Peyer's patch (tissue), 4 donors: ENCODE data around the gene TIPRL. TPM values are rescaled to one million over a fixed set of nuclear protein-coding genes. Genes with fewer than 3 reads are reported as not detected.
A peak's percentile ranks its signal among the peaks of the same experiment; 100 is the strongest.
"Not testable (repeated sequence)": the region's sequence is repeated elsewhere in the genome, so short reads cannot be mapped to it uniquely, and the experiment has no call there.

Source experiments
- DNase-seq, 3 donors: peaks; one replicate each; pipeline ENCODE4 v3.0.0-alpha.2; 2017 to 2019
- H3K27ac ChIP-seq, 4 donors: fragments of 200-600 bp; sonication (generic); one replicate each; pipeline ENCODE4 v1.5.1; 2016 to 2019
- H3K27me3 ChIP-seq, 2 donors: fragments of 200-600 bp; sonication (generic); one replicate each; pipeline ENCODE4 v1.5.1; 2019
- H3K36me3 ChIP-seq, 3 donors: fragments of 200-600 bp; sonication (generic); one replicate each; pipeline ENCODE4 v1.5.1; 2016 to 2019
- H3K4me1 ChIP-seq, 4 donors: fragments of 200-600 bp; sonication (generic); one replicate each; pipeline ENCODE4 v1.5.1; 2016 to 2019
- H3K4me3 ChIP-seq, 4 donors: fragments of 200-600 bp; sonication (generic); 1 replicate in 3 of 4; 2 replicates in 1 of 4; pipeline ENCODE4 v1.5.1; 2016 to 2019; ENCODE audit warnings: mild to moderate bottlenecking in 1 of 4
- H3K9me3 ChIP-seq, 4 donors: fragments of 200-600 bp; sonication (generic); one replicate each; pipeline ENCODE4 v1.5.1; 2016 to 2019; ENCODE audit warnings: mild to moderate bottlenecking in 1 of 4
- CTCF ChIP-seq, 6 experiments: fragments of 450-650 bp in 4 of 6; fragments of 200-600 bp in 2 of 6; sonication (generic) in 1 of 6; IDR thresholded peaks; one replicate each; pipeline ENCODE4 v1.5.1; 2017 to 2019; ENCODE audit warnings: antibody characterized with exemption in 6 of 6, mild to moderate bottlenecking in 3 of 6, moderate library complexity in 1 of 6
- POLR2A ChIP-seq, 2 donors: fragments of 450-650 bp; IDR thresholded peaks; one replicate each; pipeline ENCODE4 v1.5.1; 2017; ENCODE audit warnings: antibody characterized with exemption in 2 of 2, mild to moderate bottlenecking in 2 of 2, moderate library complexity in 2 of 2
- total RNA-seq, 4 donors: library from RNA; depleted of rRNA; stranded (reverse); fragments of >200 nt; gene quantifications; one replicate each; pipeline ENCODE4 v1.1.0, GENCODE V29; 2016

TIPRL gene
- total RNA-seq, 4 donors from 2014 or later: 9.1 to 29.4 (median 16.8) TPM

GRCh38 chr1:168172250-168172915 lies 6.4 kb upstream of the TIPRL start:
- TF ChIP-seq CTCF (IDR thresholded peaks at IDR 0.05) (no peak), POLR2A (IDR thresholded peaks at IDR 0.05) (no peak)
- DNase-seq: no peak
- H3K27ac ChIP-seq: no peak overlapping the region
- no peak overlapping the region for H3K4me3 ChIP-seq
- no peaks in the 10 kb centered on the region for H3K36me3 ChIP-seq
- H3K4me1 ChIP-seq: no peaks in the 10 kb centered on the region
- H3K9me3 ChIP-seq: no peaks in the 10 kb centered on the region
- no peaks in the 10 kb centered on the region for H3K27me3 ChIP-seq

GRCh38 chr1:168178227-168178637 lies 530 bp upstream of the TIPRL start:
- H3K27ac ChIP-seq: peak overlapping the region; percentile 89 to 94 (median 92)
- no peak for DNase-seq
- no peaks in the 10 kb centered on the region for H3K9me3 ChIP-seq
- H3K27me3 ChIP-seq: no peaks in the 10 kb centered on the region
- H3K36me3 ChIP-seq: no peaks in the 10 kb centered on the region
- peak overlapping the region; percentile 74 to 83 (median 80) for H3K4me3 ChIP-seq
- no peak for TF ChIP-seq CTCF (IDR thresholded peaks at IDR 0.05)
- TF ChIP-seq POLR2A (IDR thresholded peaks at IDR 0.05): no peak
- H3K4me1 ChIP-seq: peaks cover 0 to 17% (median 0%) of the 10 kb centered on the region in 4 donors

GRCh38 chr1:168179438-168180147 lies 831 bp downstream of the TIPRL start:
- TF ChIP-seq POLR2A (IDR thresholded peaks at IDR 0.05): no peak
- no peak for TF ChIP-seq CTCF (IDR thresholded peaks at IDR 0.05)
- H3K9me3 ChIP-seq: no peaks in the 10 kb centered on the region
- no peak for DNase-seq
- peak overlapping the region; percentile 74 to 83 (median 80) for H3K4me3 ChIP-seq
- no peaks in the 10 kb centered on the region for H3K36me3 ChIP-seq
- H3K4me1 ChIP-seq: peaks cover 0 to 17% (median 0%) of the 10 kb centered on the region in 4 donors
- peak overlapping the region; percentile 89 to 94 (median 92) for H3K27ac ChIP-seq
- H3K27me3 ChIP-seq: no peaks in the 10 kb centered on the region

- TF ChIP-seq CTCF (IDR thresholded peaks at IDR 0.05): no peak
- H3K36me3 ChIP-seq: peaks cover 0 to 5% (median 0%) of the 10 kb centered on the region in 3 donors
- DNase-seq: no peak
- no peaks in the 10 kb centered on the region for H3K27me3 ChIP-seq
- peak overlapping the region in 3 of 4 donors; percentile 92 to 94 (median 93) for H3K27ac ChIP-seq
- H3K4me3 ChIP-seq: peak overlapping the region in 3 of 4 donors; percentile 74 to 83 (median 82)
- H3K4me1 ChIP-seq: peaks cover 0 to 17% (median 0%) of the 10 kb centered on the region in 4 donors
- no peaks in the 10 kb centered on the region for H3K9me3 ChIP-seq
These were observed 1.4 kb downstream of the TIPRL start for GRCh38 chr1:168180148-168180524.

GRCh38 chr1:168181063-168181720 lies 2.4 kb downstream of the TIPRL start:
- DNase-seq, H3K4me3 ChIP-seq, H3K9me3 ChIP-seq, H3K27ac ChIP-seq, H3K36me3 ChIP-seq, H3K27me3 ChIP-seq: not testable (repeated sequence)
- peaks cover 0 to 17% (median 0%) of the 10 kb centered on the region in 4 donors for H3K4me1 ChIP-seq

GRCh38 chr1:168187177-168187576 lies 8.4 kb downstream of the TIPRL start:
- Histone ChIP-seq H3K27ac (no peak overlapping the region), H3K4me3 (no peak overlapping the region), H3K27me3 (no peaks in the 10 kb centered on the region), H3K4me1 (no peaks in the 10 kb centered on the region), H3K9me3 (no peaks in the 10 kb centered on the region), H3K36me3 (peaks cover 0 to 32% (median 0%) of the 10 kb centered on the region in 3 donors)
- no peak for TF ChIP-seq CTCF (IDR thresholded peaks at IDR 0.05)
- TF ChIP-seq POLR2A (IDR thresholded peaks at IDR 0.05): no peak
- DNase-seq: no peak
